KMS-11 (cell line): ENCODE data around the gene SNPH.

Experiments
- H2AFZ ChIP-seq: fragments of 200-600 bp; sonication (generic); 2 replicates; pipeline ENCODE4 v1.6.1; 2016; ENCODE audit warnings: antibody characterized with exemption, mixed run types, low read depth
- H3K27ac ChIP-seq: fragments of 200-600 bp; sonication (generic); 2 replicates; pipeline ENCODE4 v1.6.1; 2016; ENCODE audit warnings: mild to moderate bottlenecking, mixed run types
- H3K27me3 ChIP-seq: fragments of 200-600 bp; sonication (generic); 2 replicates; pipeline ENCODE4 v1.6.1; 2017; ENCODE audit warnings: mild to moderate bottlenecking, low read depth, mixed run types, moderate library complexity; ENCODE audit not compliant: insufficient read depth
- H3K36me3 ChIP-seq: fragments of 200-600 bp; sonication (generic); 2 replicates; pipeline ENCODE4 v1.6.1; 2017; ENCODE audit warnings: mild to moderate bottlenecking, mixed run types; ENCODE audit not compliant: insufficient read depth
- H3K4me1 ChIP-seq: fragments of 200-600 bp; sonication (generic); 2 replicates; pipeline ENCODE4 v1.6.1; 2016; ENCODE audit warnings: mild to moderate bottlenecking, low read depth, mixed run types; ENCODE audit not compliant: poor library complexity, severe bottlenecking
- H3K4me2 ChIP-seq: fragments of 200-600 bp; sonication (generic); 2 replicates; pipeline ENCODE4 v1.7.0; 2016; ENCODE audit warnings: mild to moderate bottlenecking, mixed run types
- H3K4me3 ChIP-seq: fragments of 200-600 bp; sonication (generic); IDR thresholded peaks from 2 replicates; pipeline ENCODE4 v1.6.1; 2017; ENCODE audit warnings: low read depth, low read length, mixed read lengths; ENCODE audit not compliant: insufficient read depth
- H3K79me2 ChIP-seq: fragments of 200-600 bp; sonication (generic); 2 replicates; pipeline ENCODE4 v1.6.1; 2016; ENCODE audit warnings: low read depth, mixed run types; ENCODE audit not compliant: insufficient read depth
- H3K9ac ChIP-seq: fragments of 200-600 bp; sonication (generic); 2 replicates; pipeline ENCODE4 v1.6.1; 2016; ENCODE audit warnings: mild to moderate bottlenecking, mixed run types
- H4K20me1 ChIP-seq: fragments of 200-600 bp; sonication (generic); 2 replicates; pipeline ENCODE4 v1.6.1; 2016; ENCODE audit warnings: mild to moderate bottlenecking, mixed run types; ENCODE audit not compliant: insufficient read depth
- CTCF ChIP-seq: fragments of 200-600 bp; sonication (generic); conservative IDR thresholded peaks from 2 replicates; pipeline ENCODE4 v1.6.1; 2017; ENCODE audit warnings: low read depth, mild to moderate bottlenecking, antibody characterized with exemption, low read length, moderate library complexity, mixed read lengths

SNPH gene

GRCh38 chr20:1332749-1333300 is 66.7 kb downstream of the SNPH start:
- Histone ChIP-seq H3K36me3 (no peaks in the 10 kb centered on the region), H3K4me2 (no peak overlapping the region), H3K9ac (no peak overlapping the region), H2AFZ (no peak overlapping the region), H3K27me3 (no peaks in the 10 kb centered on the region), H4K20me1 (no peaks in the 10 kb centered on the region), H3K4me1 (peaks cover 10% of the 10 kb centered on the region), H3K27ac (no peak overlapping the region), H3K79me2 (peaks cover 5% of the 10 kb centered on the region; the same call in 1 of the 2 replicates), H3K4me3 (no peak overlapping the region)
- TF ChIP-seq CTCF: no peak

- no peaks in the 10 kb centered on the region for H3K27me3 ChIP-seq
- no peak for TF ChIP-seq CTCF
- H3K36me3 ChIP-seq: no peaks in the 10 kb centered on the region
- peaks cover 10% of the 10 kb centered on the region for H3K4me1 ChIP-seq
- H3K4me3 ChIP-seq: no peak overlapping the region
- no peak overlapping the region for H3K9ac ChIP-seq
- H2AFZ ChIP-seq: no peak overlapping the region
- peaks cover 4% of the 10 kb centered on the region; the same call in 1 of the 2 replicates for H3K79me2 ChIP-seq
- H4K20me1 ChIP-seq: no peaks in the 10 kb centered on the region
- no peak overlapping the region for H3K4me2 ChIP-seq
- H3K27ac ChIP-seq: no peak overlapping the region
These were observed 67.6 kb downstream of the SNPH start for GRCh38 chr20:1333462-1334369.

GRCh38 chr20:1334370-1334731 is 68.3 kb downstream of the SNPH start:
- Histone ChIP-seq H3K9ac (no peak overlapping the region), H3K4me2 (no peak overlapping the region), H3K79me2 (peaks cover 4% of the 10 kb centered on the region; the same call in 1 of the 2 replicates), H3K27me3 (no peaks in the 10 kb centered on the region), H4K20me1 (no peaks in the 10 kb centered on the region), H3K4me1 (peaks cover 10% of the 10 kb centered on the region), H3K4me3 (no peak overlapping the region), H2AFZ (no peak overlapping the region), H3K27ac (no peak overlapping the region), H3K36me3 (no peaks in the 10 kb centered on the region)
- no peak for TF ChIP-seq CTCF

- Histone ChIP-seq H4K20me1 (no peaks in the 10 kb centered on the region), H3K4me3 (no peak overlapping the region), H3K79me2 (peaks cover 4% of the 10 kb centered on the region; the same call in 1 of the 2 replicates), H3K27ac (no peak overlapping the region), H3K4me2 (no peak overlapping the region), H3K9ac (no peak overlapping the region), H3K4me1 (peaks cover 10% of the 10 kb centered on the region), H3K27me3 (no peaks in the 10 kb centered on the region), H3K36me3 (no peaks in the 10 kb centered on the region), H2AFZ (no peak overlapping the region)
- TF ChIP-seq CTCF: no peak
These were observed 68.7 kb downstream of the SNPH start for GRCh38 chr20:1334761-1335160.
